Right atrium auricular region (tissue), 2 donors: ENCODE results near the gene CA4. TPM values are rescaled to one million over a fixed set of nuclear protein-coding genes. Genes with fewer than 3 reads are reported as not detected.

ENCODE experiments used
- DNase-seq: peaks from one replicate; pipeline ENCODE4 v3.0.0-alpha.2; 2019; ENCODE audit warnings: low spot score
- H3K27ac ChIP-seq, 2 donors: fragments of 200-600 bp; sonication (generic); 1 replicate in 1 of 2; 2 replicates in 1 of 2; pipeline ENCODE4 v1.5.1; 2016 to 2019
- H3K27me3 ChIP-seq, 2 donors: fragments of 200-600 bp; sonication (generic); one replicate each; pipeline versions ENCODE4 v1.5.1 to v1.6.0; 2017 to 2019
- H3K36me3 ChIP-seq: fragments of 200-600 bp; sonication (generic); one replicate; pipeline ENCODE4 v1.5.1; 2016
- H3K4me1 ChIP-seq, 2 donors: fragments of 200-600 bp; sonication (generic); one replicate each; pipeline versions ENCODE4 v1.5.1 to v1.6.0; 2017 to 2019
- H3K4me3 ChIP-seq, 2 donors: fragments of 200-600 bp; sonication (generic); 1 replicate in 1 of 2; 2 replicates in 1 of 2; pipeline ENCODE4 v1.5.1; 2017 to 2019; ENCODE audit warnings: mild to moderate bottlenecking in 1 of 2, moderate library complexity in 1 of 2
- H3K9me3 ChIP-seq, 2 donors: fragments of 200-600 bp; sonication (generic); one replicate each; pipeline ENCODE4 v1.5.1; 2019
- total RNA-seq, 2 donors: library from RNA; depleted of rRNA; stranded (reverse); fragments of >200 nt; gene quantifications; one replicate each; pipeline ENCODE4 v1.1.0, GENCODE V29; 2016
- TF ChIP-seq, protein P1 (sequence below), 2 donors: fragments of 200-600 bp; sonication (generic); IDR thresholded peaks; one replicate each; pipeline ENCODE4 v1.5.1; 2019; ENCODE audit warnings: antibody characterized with exemption in 2 of 2

Gene CA4
- total RNA-seq, 2 donors from 2014 or later: 1.7 to 4.0 TPM

DNA sequence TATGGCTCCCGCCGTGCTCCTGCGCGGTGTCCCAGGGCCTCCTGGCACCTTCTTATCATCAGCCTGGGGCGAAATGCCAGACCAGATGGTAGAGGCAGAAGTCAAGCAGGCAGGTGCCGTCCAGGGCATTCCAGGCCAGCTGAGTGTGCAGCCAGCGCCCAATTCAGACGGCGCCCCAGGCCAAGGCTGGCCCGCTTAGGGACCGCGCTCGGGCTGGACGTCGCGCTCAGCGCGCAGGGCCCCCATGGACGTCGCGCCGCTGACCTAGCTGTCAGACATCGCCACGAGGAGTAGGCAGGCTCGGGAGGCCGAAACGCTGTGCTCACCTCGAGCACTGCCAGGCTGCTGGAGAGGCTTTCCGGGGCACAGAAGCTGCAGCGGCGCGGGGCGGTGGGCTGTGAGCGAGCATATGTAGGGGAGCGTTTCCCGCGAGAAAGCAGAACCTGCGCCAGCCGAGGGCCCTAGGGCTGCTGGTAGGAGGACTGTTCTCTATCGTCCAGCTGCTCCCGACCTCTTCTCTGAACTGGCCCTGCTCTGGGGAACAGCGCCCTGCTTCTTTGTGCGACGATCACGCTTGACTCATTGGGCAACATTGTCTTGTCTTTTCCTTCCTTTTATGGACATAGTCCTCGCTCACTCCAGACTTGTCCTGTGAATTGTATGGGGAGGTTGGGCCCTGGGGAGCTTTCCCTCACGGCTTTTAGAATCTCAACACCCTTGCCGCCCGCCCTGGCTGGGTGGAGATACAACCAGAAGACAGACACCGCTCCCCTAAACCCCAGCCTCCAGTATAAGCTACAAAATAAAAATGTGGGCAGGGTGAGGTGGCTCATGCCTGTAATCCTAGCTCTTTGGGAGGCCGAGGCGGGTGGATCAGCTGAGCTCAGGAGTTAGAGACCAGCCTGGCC, 8.4 kb upstream of the CA4 start:
- DNase-seq: no peak
- H3K27ac ChIP-seq: no peak overlapping the region
- TF ChIP-seq, protein P1, sequence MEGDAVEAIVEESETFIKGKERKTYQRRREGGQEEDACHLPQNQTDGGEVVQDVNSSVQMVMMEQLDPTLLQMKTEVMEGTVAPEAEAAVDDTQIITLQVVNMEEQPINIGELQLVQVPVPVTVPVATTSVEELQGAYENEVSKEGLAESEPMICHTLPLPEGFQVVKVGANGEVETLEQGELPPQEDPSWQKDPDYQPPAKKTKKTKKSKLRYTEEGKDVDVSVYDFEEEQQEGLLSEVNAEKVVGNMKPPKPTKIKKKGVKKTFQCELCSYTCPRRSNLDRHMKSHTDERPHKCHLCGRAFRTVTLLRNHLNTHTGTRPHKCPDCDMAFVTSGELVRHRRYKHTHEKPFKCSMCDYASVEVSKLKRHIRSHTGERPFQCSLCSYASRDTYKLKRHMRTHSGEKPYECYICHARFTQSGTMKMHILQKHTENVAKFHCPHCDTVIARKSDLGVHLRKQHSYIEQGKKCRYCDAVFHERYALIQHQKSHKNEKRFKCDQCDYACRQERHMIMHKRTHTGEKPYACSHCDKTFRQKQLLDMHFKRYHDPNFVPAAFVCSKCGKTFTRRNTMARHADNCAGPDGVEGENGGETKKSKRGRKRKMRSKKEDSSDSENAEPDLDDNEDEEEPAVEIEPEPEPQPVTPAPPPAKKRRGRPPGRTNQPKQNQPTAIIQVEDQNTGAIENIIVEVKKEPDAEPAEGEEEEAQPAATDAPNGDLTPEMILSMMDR (IDR thresholded peaks at IDR 0.05): no peak
- no peaks in the 10 kb centered on the region for H3K36me3 ChIP-seq
- no peaks in the 10 kb centered on the region for H3K9me3 ChIP-seq
- peaks cover 7 to 27% of the 10 kb centered on the region in 2 donors for H3K27me3 ChIP-seq
- H3K4me1 ChIP-seq: peaks cover 0 to 44% of the 10 kb centered on the region in 2 donors
- no peak overlapping the region for H3K4me3 ChIP-seq

DNA sequence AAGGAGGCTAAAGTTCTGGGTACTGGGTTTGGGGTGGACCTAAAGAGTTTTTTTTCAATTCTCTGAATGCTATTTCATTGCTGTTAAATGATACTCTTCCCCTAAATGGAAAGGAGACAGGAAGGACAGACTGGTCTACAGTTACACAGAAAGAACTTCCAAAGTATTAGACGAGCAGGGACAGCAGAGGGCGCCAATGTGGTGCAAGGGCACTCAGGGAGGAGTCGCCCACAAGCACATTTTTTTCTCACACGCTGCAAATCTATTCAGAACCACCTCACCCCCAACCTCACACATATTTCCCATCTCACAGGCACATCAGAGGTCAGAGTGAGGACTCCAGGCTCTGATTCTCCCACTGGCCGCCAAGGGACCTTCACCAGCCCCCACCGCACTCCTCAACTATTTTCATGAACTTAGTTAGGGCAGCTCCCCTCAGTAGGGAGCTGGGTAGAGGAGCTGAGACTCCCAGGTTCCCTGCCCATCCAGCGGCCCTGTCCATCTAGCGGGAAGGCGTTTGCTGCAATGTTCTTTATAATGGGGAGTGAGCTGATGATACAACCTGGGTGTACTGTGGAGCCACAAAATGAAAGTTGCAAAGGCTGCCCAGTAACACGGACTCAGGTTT, 6.8 kb upstream of the CA4 start:
- TF ChIP-seq, protein P1 (IDR thresholded peaks at IDR 0.05): peak; percentile 36 to 79
- no peak overlapping the region for H3K27ac ChIP-seq
- peak; percentile 84 for DNase-seq

DNA sequence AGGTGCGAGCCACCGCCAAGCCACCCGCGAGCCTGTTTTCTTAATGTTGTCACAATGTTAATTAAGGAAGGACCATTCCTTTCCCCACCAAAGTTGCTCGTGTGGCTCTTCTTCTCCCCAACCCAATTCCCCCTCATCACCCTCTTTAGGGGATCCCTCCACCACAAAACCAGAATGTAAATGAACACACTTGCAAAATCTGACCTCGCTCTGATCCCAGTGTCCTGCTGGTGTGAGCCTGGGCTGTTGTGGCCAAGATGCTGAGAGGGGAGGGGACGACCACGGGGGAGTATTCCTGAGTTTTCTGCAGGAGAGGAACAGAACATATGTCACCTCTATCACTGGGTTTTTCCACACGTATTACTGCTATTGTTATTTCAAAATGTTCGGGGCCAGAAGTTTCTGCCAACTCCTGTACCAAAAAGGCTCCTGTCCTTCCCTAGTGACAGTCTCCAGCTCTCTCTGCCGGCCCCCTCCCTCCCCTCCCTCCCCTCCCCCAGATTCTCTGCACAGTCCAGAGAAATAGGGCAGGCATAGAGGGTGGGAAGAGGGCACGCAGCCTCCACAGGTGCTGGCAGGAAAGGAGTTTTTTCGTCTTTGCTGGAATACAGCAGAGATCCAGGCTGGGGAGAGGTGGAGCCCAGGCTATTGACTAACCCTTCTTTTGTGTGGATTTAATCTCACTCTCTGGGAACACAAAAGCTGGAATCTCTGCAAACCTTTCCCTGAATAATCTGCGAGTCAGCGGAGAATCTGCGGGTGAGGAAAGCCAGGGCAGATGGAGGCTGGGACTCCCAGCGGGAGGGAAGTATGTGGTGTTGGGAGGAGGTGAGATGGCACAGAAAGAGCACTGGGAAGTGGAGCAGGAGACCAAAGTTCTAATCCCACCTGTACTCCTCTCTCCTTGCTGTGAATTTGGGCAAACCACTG, 4.5 kb upstream of the CA4 start:
- DNase-seq: no peak
- H3K27ac ChIP-seq: no peak overlapping the region

More for the DNA sequence above, 6.8 kb upstream of the CA4 start:
- H3K4me3 ChIP-seq: peak overlapping the region in 1 of 2 donors; percentile 13
- no peaks in the 10 kb centered on the region for H3K9me3 ChIP-seq
- peaks cover 7 to 27% of the 10 kb centered on the region in 2 donors for H3K27me3 ChIP-seq
- no peaks in the 10 kb centered on the region for H3K36me3 ChIP-seq
- peaks cover 0 to 44% of the 10 kb centered on the region in 2 donors for H3K4me1 ChIP-seq

DNA sequence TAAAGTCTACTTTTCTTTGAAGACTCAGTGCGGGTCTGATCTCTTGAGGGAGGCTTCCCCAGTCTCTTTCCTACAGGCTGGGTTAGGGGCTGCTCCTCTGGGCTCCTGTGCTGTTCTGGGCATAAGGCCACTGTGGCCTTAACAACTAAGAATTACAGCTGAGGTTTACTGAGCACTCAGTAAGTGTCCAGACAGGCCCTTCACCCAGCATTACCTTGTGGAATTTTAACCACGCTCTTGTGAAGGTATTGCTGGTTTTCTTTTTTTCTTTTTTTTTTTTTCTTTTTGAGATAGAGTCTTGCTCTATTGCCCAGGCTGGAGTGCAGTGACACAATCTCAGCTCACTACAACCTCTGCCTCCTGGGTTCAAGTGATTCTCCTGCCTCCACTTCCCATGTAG, 3.6 kb upstream of the CA4 start:
- H3K36me3 ChIP-seq: no peaks in the 10 kb centered on the region
- peaks cover 7 to 24% of the 10 kb centered on the region in 2 donors for H3K27me3 ChIP-seq
- DNase-seq: no peak
- H3K4me1 ChIP-seq: peaks cover 0 to 40% of the 10 kb centered on the region in 2 donors
- no peaks in the 10 kb centered on the region for H3K9me3 ChIP-seq
- TF ChIP-seq, protein P1 (IDR thresholded peaks at IDR 0.05): no peak
- H3K4me3 ChIP-seq: no peak overlapping the region
- no peak overlapping the region for H3K27ac ChIP-seq

More for the DNA sequence above, 4.5 kb upstream of the CA4 start:
- H3K4me1 ChIP-seq: peaks cover 0 to 37% of the 10 kb centered on the region in 2 donors
- H3K36me3 ChIP-seq: no peaks in the 10 kb centered on the region
- peaks cover 7 to 24% of the 10 kb centered on the region in 2 donors for H3K27me3 ChIP-seq
- no peak overlapping the region for H3K4me3 ChIP-seq
- TF ChIP-seq, protein P1 (IDR thresholded peaks at IDR 0.05): no peak
- H3K9me3 ChIP-seq: no peaks in the 10 kb centered on the region

DNA sequence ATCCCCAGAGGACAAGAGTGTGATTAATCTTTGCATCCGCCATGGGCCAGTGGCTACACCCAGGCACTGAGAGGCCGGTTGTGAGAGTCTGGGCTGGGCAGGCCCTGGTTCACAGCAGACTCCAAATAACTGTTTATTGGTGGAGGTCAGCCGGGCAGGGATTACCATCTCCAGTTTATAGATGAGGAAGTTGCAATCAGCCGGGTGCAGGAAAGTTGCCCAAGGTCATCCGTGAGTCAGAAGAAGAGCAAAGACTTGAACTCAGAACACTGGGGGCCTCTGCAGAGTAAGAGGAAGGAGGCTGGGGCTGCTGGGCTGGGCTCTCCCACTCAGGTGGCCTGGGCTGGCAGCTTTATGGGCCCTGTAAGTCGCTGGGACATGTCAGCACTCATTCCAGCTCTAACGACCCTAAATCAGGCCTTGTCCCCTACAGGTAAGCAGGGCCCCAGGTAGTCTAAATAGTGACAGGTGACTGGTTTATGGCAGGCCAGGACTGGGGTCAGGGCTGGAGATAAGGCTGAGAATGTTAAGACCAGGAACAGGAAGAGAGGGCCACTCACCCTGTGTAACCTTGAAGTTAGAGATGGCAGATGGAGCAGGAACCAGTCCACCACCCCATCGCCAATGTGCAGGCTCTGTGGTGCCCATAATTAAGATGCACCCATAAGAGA, 2.1 kb upstream of the CA4 start:
- no peaks in the 10 kb centered on the region for H3K9me3 ChIP-seq
- H3K27ac ChIP-seq: no peak overlapping the region
- peaks cover 6 to 25% of the 10 kb centered on the region in 2 donors for H3K27me3 ChIP-seq
- no peak for DNase-seq
- H3K36me3 ChIP-seq: no peaks in the 10 kb centered on the region
- TF ChIP-seq, protein P1 (IDR thresholded peaks at IDR 0.05): no peak
- no peak overlapping the region for H3K4me3 ChIP-seq
- H3K4me1 ChIP-seq: peaks cover 0 to 26% of the 10 kb centered on the region in 2 donors
